Liver (tissue), 3 donors: ENCODE data around the gene ERMP1.

Experiments
- CTCF ChIP-seq: fragments of 150-350 bp; IDR thresholded peaks from 2 replicates; pipeline ENCODE4 v1.5.1; 2017; ENCODE audit warnings: improper control_type of control experiment, low read depth, low read length; ENCODE audit not compliant: missing input control
- HNF4G ChIP-seq: IDR thresholded peaks from 2 replicates; pipeline ENCODE4 v1.6.1; 2016; ENCODE audit warnings: antibody characterized with exemption
- MAX ChIP-seq: IDR thresholded peaks from 2 replicates; pipeline ENCODE4 v1.6.1; 2016; ENCODE audit warnings: antibody characterized with exemption
- NR2F2 ChIP-seq: IDR thresholded peaks from 2 replicates; pipeline ENCODE4 v1.6.1; 2016; ENCODE audit warnings: antibody characterized with exemption
- RAD21 ChIP-seq, 2 donors: IDR thresholded peaks; 2 replicates each; pipeline ENCODE4 v1.6.1; 2016; ENCODE audit warnings: antibody characterized with exemption in 2 of 2, mild to moderate bottlenecking in 2 of 2
- REST ChIP-seq: IDR thresholded peaks from 2 replicates; pipeline ENCODE4 v1.6.1; 2016; ENCODE audit warnings: antibody characterized with exemption, mild to moderate bottlenecking
- YY1 ChIP-seq: IDR thresholded peaks from 2 replicates; pipeline ENCODE4 v1.6.1; 2016; ENCODE audit warnings: antibody characterized with exemption, mild to moderate bottlenecking
- ZBTB33 ChIP-seq: IDR thresholded peaks from 2 replicates; pipeline ENCODE4 v1.6.1; 2016; ENCODE audit warnings: antibody characterized with exemption
- donor health status: healthy.
- donor health status: healthy.

GRCh38 chr9:5791870-5792269 lies 41.0 kb downstream of the ERMP1 start:
- TF ChIP-seq REST = no peak
- TF ChIP-seq CTCF = no peak
- TF ChIP-seq MAX = no peak
- TF ChIP-seq NR2F2 = no peak
- TF ChIP-seq HNF4G = no peak
- TF ChIP-seq RAD21 (IDR thresholded peaks at IDR 0.05) = no peak
- TF ChIP-seq YY1 = no peak
- TF ChIP-seq ZBTB33 = no peak
